Measurements from ENCODE around the gene R3HCC1L. TPM values are rescaled to one million over a fixed set of nuclear protein-coding genes. Genes with fewer than 3 reads are reported as not detected.

R3HCC1L gene
- total RNA-seq, 2 donors from 2014 or later = 23.0 to 28.9 TPM

GRCh38 chr10:98286419-98286818, 152.0 kb downstream of the R3HCC1L start:
- ATAC-seq (no peak), DNase-seq (ENCODE audit: low spot score) (no peak)
- Mint-ChIP-seq H3K27ac (no peak overlapping the region), H3K9me3 (no peaks in the 10 kb centered on the region), H3K36me3 (no peaks in the 10 kb centered on the region), H3K4me1 (ENCODE audit: low read depth in 2 of 2) (no peaks in the 10 kb centered on the region), H3K4me3 (no peak overlapping the region), H3K27me3 (peaks cover 19 to 35% of the 10 kb centered on the region in 2 donors)

GRCh38 chr10:98287321-98287720, 152.9 kb downstream of the R3HCC1L start:
- H3K4me3 Mint-ChIP-seq = no peak overlapping the region

GRCh38 chr10:98289802-98290209, 155.3 kb downstream of the R3HCC1L start:
- Mint-ChIP-seq H3K27ac (no peak overlapping the region), H3K36me3 (no peaks in the 10 kb centered on the region), H3K27me3 (peaks cover 6 to 9% of the 10 kb centered on the region in 2 donors), H3K4me3 (no peak overlapping the region), H3K9me3 (no peaks in the 10 kb centered on the region), H3K4me1 (ENCODE audit: low read depth in 2 of 2) (no peaks in the 10 kb centered on the region)
- ATAC-seq (no peak), DNase-seq (ENCODE audit: low spot score) (no peak)

More at GRCh38 chr10:98287321-98287720, 152.9 kb downstream of the R3HCC1L start:
- no peaks in the 10 kb centered on the region for H3K9me3 Mint-ChIP-seq
- no peaks in the 10 kb centered on the region for H3K36me3 Mint-ChIP-seq
- no peak overlapping the region for H3K27ac Mint-ChIP-seq
- H3K27me3 Mint-ChIP-seq = peaks cover 13 to 26% of the 10 kb centered on the region in 2 donors
- no peaks in the 10 kb centered on the region for H3K4me1 Mint-ChIP-seq (ENCODE audit: low read depth in 2 of 2)
- ATAC-seq (no peak), DNase-seq (ENCODE audit: low spot score) (no peak)

- no peaks in the 10 kb centered on the region for H3K36me3 Mint-ChIP-seq
- H3K4me1 Mint-ChIP-seq (ENCODE audit: low read depth in 2 of 2) = peaks cover 6 to 8% of the 10 kb centered on the region in 2 donors
- no peak overlapping the region for H3K4me3 Mint-ChIP-seq
- H3K27ac Mint-ChIP-seq = no peak overlapping the region
- H3K27me3 Mint-ChIP-seq = peaks cover 2 to 6% of the 10 kb centered on the region in 2 donors
- no peaks in the 10 kb centered on the region for H3K9me3 Mint-ChIP-seq
- DNase-seq (ENCODE audit: low spot score) (no peak), ATAC-seq (no peak)
Measured at GRCh38 chr10:98292971-98293370, 158.5 kb downstream of the R3HCC1L start.

GRCh38 chr10:98293550-98294269, 159.3 kb downstream of the R3HCC1L start:
- ATAC-seq = no peak
- no peaks in the 10 kb centered on the region for H3K36me3 Mint-ChIP-seq
- peaks cover 2 to 13% of the 10 kb centered on the region in 2 donors for H3K27me3 Mint-ChIP-seq
- peaks cover 6 to 8% of the 10 kb centered on the region in 2 donors for H3K4me1 Mint-ChIP-seq (ENCODE audit: low read depth in 2 of 2)
- H3K4me3 Mint-ChIP-seq = no peak overlapping the region
- no peak for DNase-seq (ENCODE audit: low spot score)
- H3K9me3 Mint-ChIP-seq = no peaks in the 10 kb centered on the region
- no peak overlapping the region for H3K27ac Mint-ChIP-seq

- no peaks in the 10 kb centered on the region for H3K36me3 Mint-ChIP-seq
- ATAC-seq = peak in 1 of 2 donors; percentile 34
- H3K4me3 Mint-ChIP-seq = no peak overlapping the region
- H3K9me3 Mint-ChIP-seq = no peaks in the 10 kb centered on the region
- no peak for DNase-seq (ENCODE audit: low spot score)
- H3K4me1 Mint-ChIP-seq (ENCODE audit: low read depth in 2 of 2) = peaks cover 6 to 8% of the 10 kb centered on the region in 2 donors
- H3K27ac Mint-ChIP-seq = no peak overlapping the region
- H3K27me3 Mint-ChIP-seq = peaks cover 5 to 16% of the 10 kb centered on the region in 2 donors
Measured at GRCh38 chr10:98294270-98294627, 159.8 kb downstream of the R3HCC1L start.

Other genes starting within 250 kb of the R3HCC1L start
- gene CRTAC1, start 104.0 kb upstream of the R3HCC1L start, total RNA-seq = not detected
- not detected for gene LOXL4, start 133.5 kb downstream of the R3HCC1L start, total RNA-seq